Neural progenitor cell (in vitro differentiated cells): Measurements from ENCODE around the gene PIGL.

Experiments used
- EZH2 ChIP-seq: fragments of 200-600 bp; sonication (generic); IDR thresholded peaks from 2 replicates; pipeline ENCODE4 v1.6.1; 2017; ENCODE audit warnings: antibody characterized with exemption, mild to moderate bottlenecking, moderate library complexity
- EZH2phosphoT487 ChIP-seq: fragments of 200-600 bp; sonication (generic); IDR thresholded peaks from 2 replicates; pipeline ENCODE4 v1.6.1; 2017; ENCODE audit warnings: antibody characterized with exemption
- TF ChIP-seq, protein P1 (sequence below): fragments of 200-600 bp; sonication (generic); IDR thresholded peaks from 2 replicates; pipeline ENCODE4 v1.5.1; 2017; ENCODE audit warnings: antibody characterized with exemption, mild to moderate bottlenecking

DNA sequence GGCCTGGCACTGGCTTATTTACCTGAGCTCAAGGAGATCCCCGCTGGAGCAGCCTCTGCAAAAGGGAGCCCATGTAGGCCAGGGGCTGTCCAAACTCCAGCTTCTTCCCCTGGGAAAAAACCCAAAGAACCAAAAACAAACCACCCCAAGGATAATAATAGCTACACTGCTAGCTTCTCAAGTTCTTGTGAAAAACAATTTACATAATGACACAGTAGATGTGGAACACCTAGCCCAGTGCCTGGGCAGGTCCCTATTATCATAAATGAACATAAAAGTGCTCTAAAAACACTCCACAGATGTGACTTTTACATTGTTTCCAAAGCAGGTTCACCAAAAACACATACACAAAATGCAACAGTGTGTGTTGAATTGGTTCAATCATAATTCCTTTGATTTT, 109.0 kb downstream of the PIGL start:
- TF ChIP-seq, protein P1, sequence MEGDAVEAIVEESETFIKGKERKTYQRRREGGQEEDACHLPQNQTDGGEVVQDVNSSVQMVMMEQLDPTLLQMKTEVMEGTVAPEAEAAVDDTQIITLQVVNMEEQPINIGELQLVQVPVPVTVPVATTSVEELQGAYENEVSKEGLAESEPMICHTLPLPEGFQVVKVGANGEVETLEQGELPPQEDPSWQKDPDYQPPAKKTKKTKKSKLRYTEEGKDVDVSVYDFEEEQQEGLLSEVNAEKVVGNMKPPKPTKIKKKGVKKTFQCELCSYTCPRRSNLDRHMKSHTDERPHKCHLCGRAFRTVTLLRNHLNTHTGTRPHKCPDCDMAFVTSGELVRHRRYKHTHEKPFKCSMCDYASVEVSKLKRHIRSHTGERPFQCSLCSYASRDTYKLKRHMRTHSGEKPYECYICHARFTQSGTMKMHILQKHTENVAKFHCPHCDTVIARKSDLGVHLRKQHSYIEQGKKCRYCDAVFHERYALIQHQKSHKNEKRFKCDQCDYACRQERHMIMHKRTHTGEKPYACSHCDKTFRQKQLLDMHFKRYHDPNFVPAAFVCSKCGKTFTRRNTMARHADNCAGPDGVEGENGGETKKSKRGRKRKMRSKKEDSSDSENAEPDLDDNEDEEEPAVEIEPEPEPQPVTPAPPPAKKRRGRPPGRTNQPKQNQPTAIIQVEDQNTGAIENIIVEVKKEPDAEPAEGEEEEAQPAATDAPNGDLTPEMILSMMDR: no peak
- TF ChIP-seq EZH2: no peak
- TF ChIP-seq EZH2phosphoT487: no peak
